ENCODE measurements around the gene RTKN.
"Not testable (repeated sequence)": the region's sequence is repeated elsewhere in the genome, so short reads cannot be mapped to it uniquely, and the experiment has no call there.

Gene RTKN

GRCh38 chr2:74460187-74460586, 18.4 kb upstream of the RTKN start:
- DNase-seq = not testable (repeated sequence)

- DNase-seq = not testable (repeated sequence)
These were observed 17.9 kb upstream of the RTKN start for GRCh38 chr2:74459503-74460118.

- no peak for DNase-seq
These were observed 17.2 kb upstream of the RTKN start for GRCh38 chr2:74458938-74459363.

DNA sequence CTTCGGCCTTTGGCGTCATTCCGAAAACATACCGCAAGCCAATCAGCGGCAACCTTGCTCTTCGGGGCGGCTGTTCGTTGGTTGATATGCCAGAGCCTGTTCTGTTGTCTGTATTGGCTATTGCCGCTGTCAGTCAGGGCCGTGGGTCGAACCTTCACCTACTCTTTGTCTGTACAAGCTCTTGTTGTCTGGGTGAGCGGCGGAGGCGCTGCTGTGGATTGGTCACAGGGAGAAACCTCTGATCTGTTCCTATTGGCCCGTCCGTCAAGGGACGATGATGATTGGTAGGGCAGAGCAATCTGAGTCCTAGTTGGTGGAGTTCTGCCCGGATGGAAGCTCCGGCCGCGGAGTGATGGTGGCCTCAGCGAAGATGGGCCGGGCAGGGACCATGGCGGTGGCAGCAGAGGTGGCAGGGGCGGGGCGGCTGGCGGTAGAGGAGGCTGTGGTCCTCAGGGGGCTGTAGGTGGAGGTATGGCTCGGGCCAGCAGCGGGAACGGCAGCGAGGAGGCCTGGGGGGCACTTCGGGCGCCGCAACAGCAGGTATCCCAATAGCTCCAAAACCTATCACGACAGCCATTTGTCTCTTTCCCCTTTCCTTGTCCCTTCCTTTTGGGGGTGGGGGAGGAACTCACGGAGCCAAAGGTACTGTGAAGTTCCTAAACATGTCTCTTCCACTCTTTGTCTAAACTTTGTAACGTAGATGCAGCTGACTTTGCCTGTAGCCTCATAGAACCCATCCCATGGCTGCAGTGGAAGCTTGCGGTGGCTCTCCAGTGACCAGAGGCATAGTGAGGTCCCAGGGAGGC, 16.6 kb upstream of the RTKN start, which contains the start of gene WBP1:
TSS of gene WBP1 (plus strand) at position 307 of the 806 bp plus-strand sequence. CDS start at position 472, 165 bp downstream.
- DNase-seq = peak; percentile 95

DNA sequence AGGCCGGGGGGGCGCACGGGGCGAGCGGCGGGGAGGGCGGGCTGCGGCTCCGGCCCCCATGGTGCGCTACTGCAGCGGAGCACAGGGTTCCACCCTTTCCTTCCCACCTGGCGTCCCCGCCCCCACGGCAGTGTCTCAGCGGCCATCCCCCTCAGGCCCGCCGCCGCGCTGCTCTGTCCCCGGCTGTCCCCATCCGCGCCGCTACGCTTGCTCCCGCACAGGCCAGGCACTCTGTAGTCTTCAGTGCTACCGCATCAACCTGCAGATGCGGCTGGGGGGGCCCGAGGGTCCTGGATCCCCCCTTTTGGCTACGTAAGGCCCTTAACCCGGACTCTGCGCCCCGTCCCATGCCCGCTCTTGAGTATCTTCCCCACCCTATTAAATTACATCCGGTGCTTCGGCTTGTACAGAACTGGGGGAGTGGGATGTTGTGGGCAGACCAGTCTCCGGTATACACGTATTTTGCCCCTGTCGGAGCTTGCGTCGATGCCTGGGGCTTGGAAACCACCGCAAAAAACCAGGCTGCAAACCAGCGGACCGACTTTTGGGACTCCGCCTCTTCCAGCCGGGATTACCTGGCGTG, 15.9 kb upstream of the RTKN start:
- DNase-seq = peak; percentile 87

DNA sequence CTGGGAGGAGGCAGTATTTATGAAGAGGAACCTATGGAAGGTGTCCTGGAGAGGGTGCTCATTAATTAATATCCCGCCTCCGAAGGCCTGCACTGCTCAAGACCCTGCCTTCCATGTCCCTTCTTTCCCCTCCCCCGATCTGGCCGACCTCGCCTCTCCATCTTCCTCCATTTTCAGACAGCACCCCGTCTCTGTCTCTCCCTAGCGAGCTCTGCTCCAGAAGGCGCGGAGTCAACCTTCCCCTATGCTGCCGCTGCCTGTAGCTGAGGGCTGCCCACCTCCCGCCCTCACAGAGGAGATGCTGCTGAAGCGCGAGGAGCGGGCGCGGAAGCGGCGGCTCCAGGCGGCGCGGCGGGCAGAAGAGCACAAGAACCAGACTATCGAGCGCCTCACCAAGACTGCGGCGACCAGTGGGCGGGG, 15.4 kb upstream of the RTKN start:
- no peak for DNase-seq

- peak; percentile 99 for DNase-seq
These were observed 13.1 kb upstream of the RTKN start, which contains the start of gene INO80B for GRCh38 chr2:74454654-74455511. Gene INO80B (plus strand): TSS chr2:74455087. CDS start chr2:74455117, 30 bp downstream.

DNA sequence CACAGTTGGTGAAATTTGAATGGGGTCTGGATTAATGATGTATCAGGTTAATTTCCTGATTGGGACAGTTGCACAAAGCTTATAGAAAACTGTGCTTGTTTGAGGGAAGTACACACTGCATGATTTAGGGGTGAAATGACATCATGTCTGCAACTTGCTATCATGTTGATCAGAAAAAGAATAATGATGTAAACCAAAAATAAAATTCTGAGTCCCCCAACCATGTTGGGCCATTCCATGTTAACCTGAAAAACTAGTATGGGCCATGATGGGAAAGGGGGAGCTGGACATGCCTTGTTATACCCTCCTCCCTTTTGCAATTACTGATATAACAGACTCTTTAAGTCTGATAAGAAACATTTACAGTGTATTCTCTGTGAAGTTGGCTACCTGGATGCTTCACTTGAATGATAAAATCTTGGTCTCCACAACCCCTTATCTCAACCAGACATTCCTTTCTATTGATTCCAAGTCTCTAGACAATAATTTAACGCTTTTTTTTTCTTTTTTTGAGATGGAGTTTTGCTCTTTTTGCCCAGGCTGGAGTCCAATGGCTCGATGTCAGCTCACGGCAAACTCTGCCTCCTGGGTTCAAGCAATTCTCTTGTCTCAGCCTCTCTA, 8.9 kb upstream of the RTKN start:
- no peak for DNase-seq

GRCh38 chr2:74448771-74449170, 7.0 kb upstream of the RTKN start:
- DNase-seq = no peak

DNA sequence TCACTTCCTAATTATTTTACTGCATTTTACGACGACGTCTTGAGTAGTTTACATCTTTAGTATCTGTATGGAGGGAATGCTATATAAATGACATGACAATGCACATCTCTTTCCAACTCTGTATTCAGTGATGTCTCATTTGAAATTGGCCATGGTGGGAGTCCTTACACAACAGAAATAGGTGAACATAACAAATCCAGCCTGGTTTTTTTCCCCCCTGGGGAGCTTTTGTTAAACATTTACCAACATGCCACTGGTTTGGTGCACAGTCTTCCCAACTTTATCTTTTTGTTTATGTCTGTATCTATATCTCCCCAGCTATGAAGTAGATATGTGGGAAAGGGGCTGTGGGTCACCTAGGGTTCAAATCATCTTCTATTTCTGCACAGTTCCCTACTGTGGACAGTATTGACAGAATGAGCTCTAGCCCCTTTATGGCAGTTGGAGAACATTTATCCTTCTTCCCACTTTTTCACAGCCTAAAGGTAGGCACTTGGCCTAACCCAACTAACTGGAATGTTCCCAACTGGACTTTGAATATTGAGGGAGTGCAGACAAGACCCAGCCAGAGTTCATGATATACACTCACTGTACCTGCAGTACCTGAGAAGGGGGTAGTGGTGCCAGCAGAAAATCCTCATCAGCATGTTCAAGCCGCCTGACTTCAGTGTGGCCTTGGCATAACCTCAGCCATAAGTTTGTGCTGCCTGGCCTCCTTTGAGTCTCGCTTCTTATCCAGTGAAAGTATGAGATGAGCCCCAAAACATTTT, 5.7 kb upstream of the RTKN start:
- no peak for DNase-seq

- DNase-seq = no peak
These were observed 3.0 kb upstream of the RTKN start for GRCh38 chr2:74444498-74445318.

- DNase-seq = not testable (repeated sequence)
These were observed 953 bp upstream of the RTKN start for GRCh38 chr2:74442483-74443297.

DNA sequence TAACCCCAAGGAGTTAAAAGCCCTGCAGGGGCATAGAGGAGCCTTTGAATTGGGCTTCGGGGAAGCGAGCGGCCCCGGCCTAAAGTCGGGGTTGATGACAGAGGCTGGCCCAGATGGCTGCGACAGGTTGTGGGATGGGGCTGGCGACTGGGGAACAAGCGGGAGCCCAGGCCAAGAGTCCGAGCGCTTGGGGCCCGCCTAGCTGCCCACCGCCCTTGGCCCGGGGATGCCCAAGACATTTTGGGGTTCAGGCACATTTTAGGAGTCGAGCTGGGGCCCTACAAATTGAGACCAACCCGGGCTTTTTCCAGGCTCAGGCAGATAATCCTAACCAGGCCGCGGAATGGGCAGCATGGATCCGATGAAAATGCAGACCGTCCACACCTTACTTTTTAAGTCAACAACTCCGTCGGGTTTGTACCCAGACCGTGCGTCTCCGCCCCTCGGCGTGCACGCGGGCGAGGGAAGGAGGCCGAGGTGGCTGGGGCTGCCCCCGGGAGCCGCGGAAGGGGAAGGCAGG, 507 bp downstream of the RTKN start:
- no peak for DNase-seq

DNA sequence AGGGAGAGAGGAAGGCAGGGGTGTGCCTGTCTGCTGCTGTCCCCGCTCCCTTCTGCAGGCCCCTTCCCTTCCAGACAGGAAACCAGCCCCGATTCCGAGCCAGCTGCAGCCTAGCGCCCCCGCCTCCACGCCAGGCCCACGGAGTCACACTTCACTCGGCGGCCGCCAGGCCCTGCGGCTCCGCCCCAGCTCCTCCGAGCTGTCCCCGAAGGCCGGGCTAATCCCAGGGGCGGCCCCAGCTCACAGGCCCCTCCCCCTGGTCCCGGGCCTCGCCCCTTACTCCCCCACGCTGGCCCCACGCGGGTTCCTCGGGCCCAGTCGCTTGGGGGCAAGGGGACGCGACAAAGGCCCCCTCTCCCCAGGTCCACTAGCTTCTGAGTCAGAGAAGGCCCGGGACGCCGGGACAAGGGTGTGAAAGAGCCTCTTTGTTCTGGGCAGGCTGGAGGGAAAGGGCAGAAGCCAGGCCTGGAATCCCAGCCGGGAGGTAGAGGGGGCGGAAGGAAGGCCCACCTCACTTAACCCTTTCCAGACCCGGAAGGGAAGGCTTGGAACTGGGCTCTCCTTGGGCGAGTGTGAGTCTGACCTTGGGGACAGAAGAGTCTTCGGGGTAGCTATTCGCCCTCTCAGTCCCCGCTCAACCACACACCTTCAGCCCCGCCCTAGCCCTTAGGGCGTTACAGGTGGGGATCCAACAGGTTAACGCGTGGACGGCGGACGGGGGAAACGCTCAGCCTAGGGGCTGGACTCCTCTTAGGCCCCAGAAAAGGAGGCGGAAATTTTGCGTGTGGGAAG, 1.2 kb downstream of the RTKN start:
- DNase-seq = peak; percentile 47

DNA sequence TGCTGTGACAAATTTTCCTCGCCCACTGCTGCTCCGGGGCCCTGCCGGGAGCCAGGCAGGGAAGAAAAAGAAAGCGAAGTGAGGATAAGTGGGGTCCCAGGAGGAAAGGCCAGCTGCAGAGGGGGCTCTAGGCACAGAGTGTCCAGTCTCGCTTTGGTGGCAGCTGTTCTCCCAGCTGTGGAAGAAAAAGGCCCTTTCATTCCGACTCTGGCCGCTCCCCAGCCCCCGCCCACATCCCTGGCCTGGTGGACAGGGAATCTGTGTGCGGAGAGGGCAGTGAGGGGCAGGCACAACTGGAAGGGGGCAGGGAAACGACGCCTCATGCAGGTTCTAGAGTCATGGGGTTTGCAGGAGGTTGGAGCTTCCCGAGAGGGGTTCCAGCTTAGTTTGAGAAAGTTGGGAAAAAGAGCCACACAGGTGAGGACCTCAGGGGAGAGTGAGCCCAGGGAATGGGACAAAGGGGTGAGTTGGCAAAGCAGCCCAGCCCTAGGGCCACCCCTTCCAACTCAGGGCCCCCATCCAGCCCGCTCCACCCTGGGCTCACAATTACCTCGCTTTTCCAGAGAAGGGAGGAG, 1.8 kb downstream of the RTKN start:
- no peak for DNase-seq

DNA sequence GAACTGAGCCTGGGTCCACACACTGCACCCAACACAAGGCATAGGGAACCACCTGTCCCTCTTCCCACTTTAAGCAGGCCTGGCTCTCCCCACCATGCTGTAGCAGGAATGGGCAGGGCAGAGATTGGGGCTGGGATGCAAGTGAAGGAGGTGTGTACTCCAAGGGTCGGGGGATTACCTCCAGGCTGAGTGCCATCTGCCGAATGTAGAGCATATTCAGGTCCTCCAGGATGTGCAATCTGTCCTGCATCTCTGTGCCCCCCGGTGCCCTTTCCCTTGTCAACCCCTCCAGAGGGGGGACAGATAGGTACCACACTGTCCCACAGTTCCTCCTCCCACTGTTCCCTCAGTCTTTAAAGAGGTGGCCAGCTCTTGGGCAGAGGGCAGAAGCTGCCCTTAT, 2.4 kb downstream of the RTKN start:
- no peak for DNase-seq

DNA sequence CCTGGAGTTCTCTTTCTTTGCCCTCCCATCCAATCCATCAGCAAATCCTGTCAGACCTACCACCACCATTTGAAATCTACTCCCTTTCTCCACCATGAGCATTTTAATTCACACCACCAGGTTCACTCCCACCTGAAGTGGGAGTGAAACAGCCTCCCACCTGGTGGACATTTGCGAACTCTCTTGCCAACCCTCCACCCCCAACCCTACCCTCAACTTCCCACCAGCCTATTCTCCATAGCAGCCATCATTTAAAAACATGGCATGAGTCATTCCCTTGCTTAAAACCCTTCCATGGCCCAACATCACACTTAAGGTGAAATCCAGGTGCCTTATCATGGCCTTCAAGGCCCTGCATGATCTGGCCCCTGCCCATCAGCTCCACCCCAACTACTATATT, 3.5 kb downstream of the RTKN start:
- no peak for DNase-seq
